K562 (cell line): ENCODE data around the gene ALDH5A1. TPM values are rescaled to one million over a fixed set of nuclear protein-coding genes. Genes with fewer than 3 reads are reported as not detected.

Experiments used
- ATAC-seq: fragments of 200-7000 bp; cut with Tn5 transposase; 3 replicates; pipeline ENCODE4 v1.9.1; 2020; ENCODE audit warnings: moderate library complexity
- BruUV-seq: library from RNA; stranded (reverse); fragments of 400-500 nt; replicated peaks from 2 replicates; lab custom pipeline; 2021; lab: Mats Ljungman, UMichigan
- CTCF ChIA-PET: fragments of 300-600 bp; formaldehyde crosslinking; extraction: SDS; loops from one replicate; lab custom pipeline; 2021; ENCODE audit warnings: low intra/inter-chr PET ratio; lab: Yijun Ruan, JAX
- POLR2A ChIA-PET: fragments of 300-600, 350-650 bp; sonication (Branson Sonifier 250); formaldehyde crosslinking; extraction: SDS; loops from one replicate; lab custom pipeline; 2021; ENCODE audit warnings: antibody characterized with exemption, inconsistent platforms; lab: Yijun Ruan, JAX
- DNase-seq, 4 experiments: peaks; one replicate each; pipeline versions ENCODE4 v3.0.0 to v3.0.0-alpha.2; 2011 to 2018; ENCODE audit warnings: low spot score in 3 of 4, mixed read lengths in 3 of 4; ENCODE audit errors: extremely low read depth in 1 of 4
- FAIRE-seq: peaks from 2 replicates; lab custom pipeline; 2011; peaks lifted over from hg19 to GRCh38; lab: Jason Lieb, UNC
- H2AFZ ChIP-seq: 2 replicates; pipeline ENCODE4 v1.6.0; 2011; ENCODE audit warnings: low read depth, low read length, control low read depth, inconsistent platforms
- H3K27ac ChIP-seq: fragments of 200-600 bp; 3 replicates; pipeline ENCODE4 v1.8.0; 2011; ENCODE audit warnings: low read depth, mild to moderate bottlenecking, control low read depth, inconsistent platforms, low read length, moderate library complexity, mixed read lengths; ENCODE audit errors: extremely low read depth
- H3K27me3 ChIP-seq, 2 experiments: fragments of 300-600 bp in 1 of 2; 2 replicates in 1 of 2; 3 replicates in 1 of 2; pipeline versions ENCODE4 v1.6.0 to v1.8.0; 2011; ENCODE audit warnings: inconsistent platforms in 2 of 2, low read length in 2 of 2, mild to moderate bottlenecking in 1 of 2, mixed read lengths in 1 of 2, moderate library complexity in 1 of 2; ENCODE audit not compliant: control insufficient read depth in 2 of 2, insufficient read depth in 2 of 2
- H3K36me3 ChIP-seq: fragments of 300-600 bp; 3 replicates; pipeline ENCODE4 v1.8.0; 2011; ENCODE audit warnings: mild to moderate bottlenecking, low read length, inconsistent platforms; ENCODE audit not compliant: control insufficient read depth, insufficient read depth
- H3K4me1 ChIP-seq, 2 experiments: fragments of 200-600 bp in 1 of 2; replicated peaks in 1 of 2; 2 replicates in 1 of 2; 3 replicates in 1 of 2; pipeline versions ENCODE4 v1.5.1 to v1.8.0; 2011; ENCODE audit warnings: inconsistent platforms in 2 of 2, low read length in 2 of 2, mild to moderate bottlenecking in 1 of 2, mixed read lengths in 1 of 2, moderate library complexity in 1 of 2; ENCODE audit not compliant: control insufficient read depth in 2 of 2, insufficient read depth in 2 of 2
- H3K4me2 ChIP-seq: 2 replicates; pipeline ENCODE4 v1.6.1; 2011; ENCODE audit warnings: low read length, control low read depth, inconsistent platforms, mixed read lengths; ENCODE audit not compliant: insufficient read depth
- H3K4me3 ChIP-seq: fragments of 200-600 bp; sonication (generic), shearing (Covaris generic); 2 replicates; pipeline ENCODE4 v1.5.1; 2016; ENCODE audit warnings: control low read depth, inconsistent platforms
- H3K79me2 ChIP-seq: fragments of 200-600 bp; 3 replicates; pipeline ENCODE4 v1.8.0; 2011; ENCODE audit warnings: low read length, inconsistent platforms; ENCODE audit not compliant: control insufficient read depth, insufficient read depth
- H3K9ac ChIP-seq, 2 experiments: 2 replicates each; pipeline versions ENCODE4 v1.6.0 to v1.6.1; 2011; ENCODE audit warnings: low read depth in 2 of 2, low read length in 2 of 2, control low read depth in 1 of 2, inconsistent platforms in 1 of 2, mild to moderate bottlenecking in 1 of 2, mixed read lengths in 1 of 2; ENCODE audit not compliant: insufficient read depth in 1 of 2
- H3K9me1 ChIP-seq: one replicate; pipeline ENCODE4 v1.6.0; 2011; ENCODE audit warnings: inconsistent platforms, mild to moderate bottlenecking, low read length, moderate library complexity; ENCODE audit not compliant: control insufficient read depth, insufficient read depth
- H3K9me3 ChIP-seq: replicated peaks from 2 replicates; pipeline ENCODE4 v1.5.1; 2011; ENCODE audit warnings: low read depth, low read length, inconsistent platforms; ENCODE audit not compliant: control insufficient read depth, insufficient read depth
- H4K20me1 ChIP-seq: replicated peaks from 2 replicates; pipeline ENCODE4 v1.6.1; 2011; ENCODE audit warnings: low read length, inconsistent platforms, mixed read lengths; ENCODE audit not compliant: control insufficient read depth, insufficient read depth
- CEBPB ChIP-seq: fragments of 450-650 bp; IDR thresholded peaks from 2 replicates; pipeline ENCODE4 v1.6.1; 2016; ENCODE audit warnings: missing genetic modification characterization, missing compliant biosample characterization
- FOXK2 ChIP-seq, 2 experiments: fragments of 450-650 bp; IDR thresholded peaks in 1 of 2; conservative IDR thresholded peaks in 1 of 2; 2 replicates each; pipeline ENCODE4 v1.6.1; 2016; ENCODE audit warnings: low read depth in 2 of 2, mild to moderate bottlenecking in 1 of 2
- NFIC ChIP-seq: fragments of 450-650 bp; IDR thresholded peaks from 2 replicates; pipeline ENCODE4 v1.6.1; 2017; ENCODE audit warnings: mild to moderate bottlenecking, inconsistent platforms
- PATZ1 ChIP-seq: fragments of 250-450 bp; sonication (Bioruptor Pico); IDR thresholded peaks from 2 replicates; pipeline ENCODE4 v1.5.0; 2020; ENCODE audit warnings: mild to moderate bottlenecking, borderline replicate concordance
- WGBS: fragments of 100-300 bp; shearing (Covaris generic); methylation state at CpG from one replicate; pipeline ENCODE4 v1.1.6; 2016; ENCODE audit warnings: low coverage, mixed read lengths; ENCODE audit not compliant: insufficient coverage; ENCODE audit errors: missing lambda C conversion rate; 5-methylcytosine and 5-hydroxymethylcytosine counted together
- in situ Hi-C: fragments of 300-500 bp; cut with MboI; formaldehyde crosslinking; loops from 4 replicates; pipeline ENCODE4 v1.15.0; 2018; ENCODE audit warnings: inconsistent platforms, mixed read lengths
- intact Hi-C: fragments of 100-400 bp; cut with micrococcal nuclease; formaldehyde crosslinking; loops from 2 replicates; pipeline ENCODE4 v1.14.2; 2022
- polyA plus RNA-seq, 8 experiments: library from polyadenylated mRNA; depleted of rRNA in 4 of 8; stranded (reverse) in 5 of 8; unstranded in 3 of 8; fragments of >200 nt; fragmentation: Nextera tagmentation in 2 of 8; fragmentation: Illumina TruSeq in 1 of 8; extraction: Ambion mirVana in 2 of 8; extraction: Trizol in 1 of 8; gene quantifications; 2 replicates each; pipeline versions ENCODE4 v1.2.1 to v1.2.3, GENCODE V29; 2011 to 2014; ENCODE audit warnings: inconsistent platforms in 1 of 8, missing spikeins in 1 of 8
- total RNA-seq, 7 experiments: library from RNA; depleted of rRNA in 6 of 7; stranded (reverse); fragments of >200 nt in 6 of 7; fragmentation: Illumina TruSeq in 2 of 7; extraction: Trizol in 2 of 7; gene quantifications; 2 replicates each; pipeline versions ENCODE4 v1.2.1 to v1.2.3, GENCODE V29; 2011 to 2021; ENCODE audit warnings: low replicate concordance in 1 of 7
- TF ChIP-seq, protein P1 (sequence below): sonication (generic); IDR thresholded peaks from 2 replicates; pipeline ENCODE4 v1.6.1; 2016
- TF ChIP-seq, protein P2 (sequence below), 2 experiments: fragments of 450-650 bp in 1 of 2; sonication (generic) in 1 of 2; formaldehyde crosslinking in 1 of 2; IDR thresholded peaks; 2 replicates each; pipeline versions ENCODE4 v1.7.1 to v1.9.0; 2016 to 2022; ENCODE audit warnings: inconsistent platforms in 1 of 2, mild to moderate bottlenecking in 1 of 2, missing genetic modification reagents in 1 of 2

Gene ALDH5A1
- total and polyA plus RNA-seq, 9 of the 15 experiments (the other 6 are each of a cell fraction or from before 2014, with no cell fraction given) = 2.2 to 19.7 (median 9.5) TPM

DNA sequence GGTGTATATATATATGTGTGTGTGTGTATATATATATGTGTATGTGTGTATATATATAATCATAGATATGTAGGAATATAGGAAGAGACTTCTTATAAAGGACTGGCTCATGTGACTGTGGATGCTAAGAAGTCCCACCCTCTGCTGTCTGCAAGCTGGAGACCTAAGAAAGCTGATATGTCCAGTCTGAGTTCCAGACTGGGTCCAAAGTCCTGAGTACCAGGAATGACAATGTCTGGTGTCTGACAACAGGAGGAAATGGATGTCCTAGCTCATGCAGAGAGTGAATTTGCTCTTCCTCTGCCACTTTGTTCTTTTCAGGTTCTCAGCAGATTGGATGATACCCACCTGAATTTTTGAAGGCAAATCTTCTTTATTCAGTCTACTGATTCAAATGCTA is 7.1 kb downstream of the ALDH5A1 start (continued):
- TF ChIP-seq, protein P1, sequence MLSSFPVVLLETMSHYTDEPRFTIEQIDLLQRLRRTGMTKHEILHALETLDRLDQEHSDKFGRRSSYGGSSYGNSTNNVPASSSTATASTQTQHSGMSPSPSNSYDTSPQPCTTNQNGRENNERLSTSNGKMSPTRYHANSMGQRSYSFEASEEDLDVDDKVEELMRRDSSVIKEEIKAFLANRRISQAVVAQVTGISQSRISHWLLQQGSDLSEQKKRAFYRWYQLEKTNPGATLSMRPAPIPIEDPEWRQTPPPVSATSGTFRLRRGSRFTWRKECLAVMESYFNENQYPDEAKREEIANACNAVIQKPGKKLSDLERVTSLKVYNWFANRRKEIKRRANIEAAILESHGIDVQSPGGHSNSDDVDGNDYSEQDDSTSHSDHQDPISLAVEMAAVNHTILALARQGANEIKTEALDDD = no peak
- no peak for TF ChIP-seq FOXK2 (conservative IDR thresholded peaks at IDR 0.05 in 1 of 2, IDR thresholded peaks at IDR 0.05 in 1 of 2; ENCODE audit: low read depth in 2 of 2)

DNA sequence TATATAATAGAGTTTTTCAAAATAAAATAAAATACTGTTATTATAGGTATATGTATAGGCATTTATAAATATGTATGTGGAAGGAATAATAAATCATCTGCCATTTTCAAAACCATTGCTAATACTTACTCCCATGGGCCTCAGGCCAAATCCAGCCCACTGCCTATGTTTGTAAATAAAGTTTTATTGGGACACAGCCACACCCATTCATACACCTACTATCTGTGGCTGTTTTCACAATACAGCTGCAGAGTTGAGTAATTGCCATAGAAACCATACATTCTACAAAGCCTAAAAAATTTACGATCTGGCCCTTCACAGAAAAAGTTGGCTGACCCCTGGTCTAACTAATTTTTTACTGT is 9.5 kb downstream of the ALDH5A1 start:
- no TSS peak for BruUV-seq
- Histone ChIP-seq H3K27me3 (no peaks in the 10 kb centered on the region; a peak in 2 of 5 replicates), H3K27ac (no peak overlapping the region), H2AFZ (no peak overlapping the region), H3K36me3 (peaks cover 4% of the 10 kb centered on the region; the same call in 2 of the 3 replicates), H3K4me2 (no peak overlapping the region), H3K4me3 (no peak overlapping the region), H3K9me1 (no peaks in the 10 kb centered on the region), H3K4me1 (peaks cover 0 to 3% of the 10 kb centered on the region in 2 experiments; a peak in 2 of 5 replicates), H3K9me3 (no peaks in the 10 kb centered on the region), H3K79me2 (no peaks in the 10 kb centered on the region), H4K20me1 (no peaks in the 10 kb centered on the region), H3K9ac (no peak overlapping the region)
- TF ChIP-seq, protein P2, sequence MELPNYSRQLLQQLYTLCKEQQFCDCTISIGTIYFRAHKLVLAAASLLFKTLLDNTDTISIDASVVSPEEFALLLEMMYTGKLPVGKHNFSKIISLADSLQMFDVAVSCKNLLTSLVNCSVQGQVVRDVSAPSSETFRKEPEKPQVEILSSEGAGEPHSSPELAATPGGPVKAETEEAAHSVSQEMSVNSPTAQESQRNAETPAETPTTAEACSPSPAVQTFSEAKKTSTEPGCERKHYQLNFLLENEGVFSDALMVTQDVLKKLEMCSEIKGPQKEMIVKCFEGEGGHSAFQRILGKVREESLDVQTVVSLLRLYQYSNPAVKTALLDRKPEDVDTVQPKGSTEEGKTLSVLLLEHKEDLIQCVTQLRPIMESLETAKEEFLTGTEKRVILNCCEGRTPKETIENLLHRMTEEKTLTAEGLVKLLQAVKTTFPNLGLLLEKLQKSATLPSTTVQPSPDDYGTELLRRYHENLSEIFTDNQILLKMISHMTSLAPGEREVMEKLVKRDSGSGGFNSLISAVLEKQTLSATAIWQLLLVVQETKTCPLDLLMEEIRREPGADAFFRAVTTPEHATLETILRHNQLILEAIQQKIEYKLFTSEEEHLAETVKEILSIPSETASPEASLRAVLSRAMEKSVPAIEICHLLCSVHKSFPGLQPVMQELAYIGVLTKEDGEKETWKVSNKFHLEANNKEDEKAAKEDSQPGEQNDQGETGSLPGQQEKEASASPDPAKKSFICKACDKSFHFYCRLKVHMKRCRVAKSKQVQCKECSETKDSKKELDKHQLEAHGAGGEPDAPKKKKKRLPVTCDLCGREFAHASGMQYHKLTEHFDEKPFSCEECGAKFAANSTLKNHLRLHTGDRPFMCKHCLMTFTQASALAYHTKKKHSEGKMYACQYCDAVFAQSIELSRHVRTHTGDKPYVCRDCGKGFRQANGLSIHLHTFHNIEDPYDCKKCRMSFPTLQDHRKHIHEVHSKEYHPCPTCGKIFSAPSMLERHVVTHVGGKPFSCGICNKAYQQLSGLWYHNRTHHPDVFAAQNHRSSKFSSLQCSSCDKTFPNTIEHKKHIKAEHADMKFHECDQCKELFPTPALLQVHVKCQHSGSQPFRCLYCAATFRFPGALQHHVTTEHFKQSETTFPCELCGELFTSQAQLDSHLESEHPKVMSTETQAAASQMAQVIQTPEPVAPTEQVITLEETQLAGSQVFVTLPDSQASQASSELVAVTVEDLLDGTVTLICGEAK (IDR thresholded peaks at IDR 0.05) = peak; percentile 92
- TF ChIP-seq, protein P2 (CRISPR knock-in tag; IDR thresholded peaks at IDR 0.05) = peak; percentile 77
- TF ChIP-seq NFIC (0 out of 2 replicates have a peak, but pooled peaks have one; percentile 8), PATZ1 (no peak), CEBPB (tag) (0 out of 2 replicates have a peak, but pooled peaks have one; percentile 24)
- FAIRE-seq (no peak), DNase-seq (no peak), ATAC-seq (no peak)
- intact Hi-C loops = no loop called here
- ChIA-PET POLR2A (no interaction called here), CTCF (no interaction called here)
- 75% methylated on average over 1 of the region's 1 CpG for WGBS
- in situ Hi-C loops = no loop called here
